Measurements from ENCODE around the gene ME2.
"Not testable (repeated sequence)": the region's sequence is repeated elsewhere in the genome, so short reads cannot be mapped to it uniquely, and the experiment has no call there.

The ME2 gene

GRCh38 chr18:50973367-50974126 is 94.6 kb downstream of the ME2 start:
- DNase-seq, result no peak

GRCh38 chr18:50977037-50977760 is 98.3 kb downstream of the ME2 start:
- no peak for DNase-seq

GRCh38 chr18:50981381-50981780 is 102.5 kb downstream of the ME2 start:
- no peak for DNase-seq

DNA sequence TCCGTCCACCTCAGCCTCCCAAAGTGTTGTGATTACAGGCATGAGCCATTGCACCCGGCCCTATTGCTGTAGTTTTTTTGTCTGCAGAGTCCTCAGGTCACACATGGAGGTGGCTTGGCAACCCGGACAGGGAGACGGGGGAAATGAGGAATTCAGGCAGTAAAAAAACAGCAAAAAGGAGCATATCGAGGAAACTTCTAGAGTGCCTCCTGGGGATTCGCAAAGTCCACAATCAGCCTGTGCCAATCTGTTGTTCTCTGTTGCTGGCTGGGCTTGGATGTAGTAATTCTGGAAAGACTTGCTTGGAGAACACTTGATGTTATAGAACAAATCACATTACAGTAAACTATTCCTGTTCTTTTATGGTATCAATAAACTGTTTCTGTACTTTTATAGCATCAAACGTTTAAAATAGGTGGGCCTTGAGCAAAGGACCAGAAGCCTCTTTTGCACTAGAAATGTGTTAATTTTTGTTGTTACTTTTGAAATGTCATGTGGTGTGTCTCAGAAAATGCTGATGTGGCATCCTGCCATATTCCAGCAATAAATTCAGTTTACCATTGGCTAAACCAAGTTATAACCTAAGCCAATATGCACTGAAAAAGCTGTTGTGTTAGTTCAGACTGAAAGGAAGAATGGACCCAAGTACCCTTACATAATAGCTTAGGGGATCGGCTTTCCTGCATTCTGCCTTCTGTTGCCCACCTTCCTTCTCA is 103.3 kb downstream of the ME2 start:
- DNase-seq, result no peak

DNA sequence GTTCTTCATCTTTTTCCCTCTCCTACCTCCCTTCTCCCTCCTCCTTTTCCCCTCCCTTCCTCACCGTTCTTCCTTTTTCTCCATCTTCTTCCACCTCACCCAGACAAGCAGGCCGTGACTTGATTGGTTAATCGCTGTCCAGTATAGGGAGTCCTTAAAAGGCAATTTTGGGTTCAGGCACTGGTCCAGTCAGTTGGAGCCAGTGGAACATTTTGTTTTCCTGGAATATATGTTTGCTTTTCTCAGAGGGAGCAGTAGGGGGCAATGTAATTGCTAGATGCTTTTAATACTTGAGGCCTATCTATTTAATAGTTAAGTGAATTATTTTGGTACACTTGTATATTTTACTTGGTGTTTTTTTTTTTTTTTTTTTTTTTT is 103.9 kb downstream of the ME2 start:
- DNase-seq, result no peak

DNA sequence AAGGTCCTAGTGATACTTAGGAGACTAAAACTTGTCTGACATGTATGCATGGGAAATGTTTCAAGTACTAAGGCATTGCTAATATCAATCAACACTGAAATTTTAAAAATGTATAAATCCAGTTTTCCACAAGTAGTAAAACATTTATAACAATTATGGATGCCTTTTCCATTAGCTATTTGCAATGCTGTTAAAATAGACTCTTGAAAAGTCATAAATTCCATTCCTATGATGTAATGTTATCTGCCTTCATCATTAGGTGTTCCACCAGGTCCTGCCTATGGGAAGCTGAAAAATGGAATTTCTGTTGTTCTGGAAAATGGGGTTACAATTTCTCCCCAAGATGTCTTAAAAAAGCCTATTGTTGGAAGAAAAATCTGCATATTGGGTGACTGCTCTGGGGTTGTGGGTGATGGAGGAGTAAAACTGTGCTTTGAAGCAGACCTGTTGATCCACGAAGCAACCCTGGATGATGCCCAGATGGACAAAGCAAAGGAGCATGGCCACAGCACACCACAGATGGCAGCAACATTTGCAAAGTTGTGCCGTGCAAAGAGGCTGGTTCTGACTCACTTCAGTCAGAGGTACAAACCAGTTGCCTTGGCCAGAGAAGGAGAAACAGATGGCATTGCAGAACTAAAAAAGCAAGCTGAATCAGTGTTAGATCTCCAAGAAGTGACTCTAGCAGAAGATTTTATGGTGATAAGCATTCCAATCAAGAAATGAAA is 107.6 kb downstream of the ME2 start:
- DNase-seq, result no peak

DNA sequence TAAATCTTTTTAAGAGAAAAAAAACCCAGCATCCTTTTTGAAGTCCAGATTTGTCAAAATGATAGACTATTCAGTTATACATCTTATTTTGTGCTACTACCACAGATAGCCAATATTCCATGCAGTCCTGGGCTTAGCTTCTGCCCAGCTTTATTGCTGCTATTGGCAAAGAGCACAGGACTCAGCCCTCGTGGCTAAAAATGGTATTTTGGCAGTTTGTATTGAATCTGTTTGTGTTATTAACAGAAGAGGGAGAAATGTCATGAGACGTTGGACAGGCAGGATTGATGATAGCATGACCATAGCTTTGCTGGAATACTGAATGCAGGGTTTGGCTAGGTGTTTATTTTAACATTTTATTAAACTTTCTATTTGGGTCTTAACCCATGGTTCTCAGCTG is 108.3 kb downstream of the ME2 start:
- DNase-seq, result no peak

DNA sequence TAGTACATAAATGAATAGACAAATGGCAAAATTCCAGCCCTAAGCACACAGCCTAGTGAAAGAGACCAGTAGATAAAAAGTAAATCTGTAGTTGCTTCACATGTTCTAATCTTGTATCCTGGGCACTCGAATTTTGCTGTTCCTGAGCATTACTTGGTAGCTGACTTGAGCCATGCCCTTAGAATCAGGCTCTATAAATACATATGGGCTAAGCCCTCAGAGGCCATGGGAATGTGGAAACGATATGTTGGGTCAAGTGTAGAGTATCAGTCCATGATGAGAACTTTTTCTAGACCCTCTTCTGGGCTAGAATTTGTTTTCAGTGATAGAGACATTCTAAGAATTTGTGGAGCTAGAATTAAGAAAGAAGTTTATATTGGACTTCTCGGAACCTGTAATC is 110.8 kb downstream of the ME2 start:
- DNase-seq, result no peak

DNA sequence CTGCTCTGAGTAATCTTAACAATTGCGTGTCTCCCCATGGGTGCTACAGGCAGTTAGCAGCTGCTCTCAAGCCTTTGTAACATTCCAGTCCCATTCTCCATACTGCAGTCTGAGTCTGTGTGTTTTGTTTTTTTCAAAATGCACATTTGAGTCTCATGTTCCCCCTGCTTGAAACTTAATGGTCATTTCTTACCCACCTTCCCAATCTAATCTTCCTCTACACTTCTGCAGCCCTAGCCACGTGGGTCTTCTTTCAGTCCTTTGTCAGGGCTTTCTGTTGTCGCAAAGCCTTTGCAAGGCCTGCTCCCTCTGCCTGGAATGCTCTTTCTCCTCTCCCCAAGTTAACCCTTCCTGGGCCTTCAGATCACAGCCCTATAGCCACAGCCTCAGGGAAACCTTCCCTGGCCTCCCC is 113.4 kb downstream of the ME2 start:
- no peak for DNase-seq

DNA sequence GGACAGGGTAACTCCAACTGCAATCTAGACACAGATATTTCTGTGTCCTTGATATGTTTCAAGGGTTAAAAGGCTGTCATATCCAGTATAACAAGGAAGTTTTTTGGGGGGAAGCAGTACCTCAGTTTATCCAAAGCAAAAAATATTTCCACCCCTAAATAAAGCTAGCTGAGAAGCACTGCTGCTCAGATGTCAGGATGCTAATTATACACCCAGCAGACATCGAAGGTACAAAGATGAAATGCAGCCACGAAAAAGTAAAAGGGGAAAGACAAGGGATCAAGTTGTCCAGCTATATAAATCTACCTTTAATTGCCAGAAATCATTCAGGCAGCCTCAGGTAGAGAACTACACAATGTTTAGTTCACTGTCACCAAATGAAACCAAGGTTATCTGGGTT is 115.1 kb downstream of the ME2 start:
- DNase-seq, result no peak

- not testable (repeated sequence) for DNase-seq
Measured at GRCh38 chr18:51003174-51003573, 124.3 kb downstream of the ME2 start.
